Gastrocnemius medialis (tissue), 4 donors: ENCODE results near the gene GAREM1. TPM values are rescaled to one million over a fixed set of nuclear protein-coding genes. Genes with fewer than 3 reads are reported as not detected.
"Not testable (repeated sequence)": the region's sequence is repeated elsewhere in the genome, so short reads cannot be mapped to it uniquely, and the experiment has no call there.

Experiments used
- ATAC-seq, 2 donors: fragments of 150-250 bp; one replicate each; pipeline ENCODE4 v1.9.1; 2016
- DNase-seq, 2 donors: peaks; one replicate each; pipeline ENCODE4 v3.0.0-alpha.2; 2019
- H3K27ac ChIP-seq, 4 donors: fragments of 200-600 bp; sonication (generic); 1 replicate in 1 of 4; 2 replicates in 3 of 4; pipeline ENCODE4 v1.5.1; 2016 to 2018; ENCODE audit warnings: mild to moderate bottlenecking in 2 of 4, moderate library complexity in 1 of 4
- H3K27me3 ChIP-seq, 3 donors: fragments of 200-600 bp; sonication (generic) in 2 of 3; 1 replicate in 1 of 3; 2 replicates in 2 of 3; pipeline versions ENCODE4 v1.5.1 to v1.6.0; 2016 to 2019; ENCODE audit warnings: mild to moderate bottlenecking in 1 of 3, moderate library complexity in 1 of 3
- H3K36me3 ChIP-seq, 2 donors: fragments of 200-600 bp; sonication (generic) in 1 of 2; one replicate each; pipeline ENCODE4 v1.5.1; 2017 to 2018
- H3K4me1 ChIP-seq, 2 donors: fragments of 200-600 bp; sonication (generic) in 1 of 2; one replicate each; pipeline ENCODE4 v1.5.1; 2016 to 2017; ENCODE audit warnings: mild to moderate bottlenecking in 2 of 2
- H3K4me3 ChIP-seq, 4 donors: fragments of 200-600 bp; sonication (generic) in 3 of 4; 1 replicate in 1 of 4; 2 replicates in 3 of 4; pipeline ENCODE4 v1.5.1; 2016 to 2019; ENCODE audit warnings: mild to moderate bottlenecking in 2 of 4
- H3K9me3 ChIP-seq, 3 donors: fragments of 200-600 bp; sonication (generic) in 2 of 3; 1 replicate in 1 of 3; 2 replicates in 2 of 3; pipeline ENCODE4 v1.5.1; 2016 to 2019
- POLR2A ChIP-seq, 2 donors: fragments of 450-650 bp; IDR thresholded peaks; one replicate each; pipeline ENCODE4 v1.6.1; 2017; ENCODE audit warnings: antibody characterized with exemption in 2 of 2, mild to moderate bottlenecking in 2 of 2, moderate library complexity in 2 of 2
- in situ Hi-C, 4 donors: fragments of 200-750 bp; cut with MboI; loops; one replicate each; pipeline versions ENCODE4 v1.15.0 to v1.8.0; 2017; ENCODE audit warnings: low sequenced_read_pairs in 4 of 4
- intact Hi-C: fragments of 100-400 bp; cut with DNase I; formaldehyde crosslinking; loops from one replicate; pipeline ENCODE4 v1.15.1; 2023; ENCODE audit warnings: low total_unique reads
- total RNA-seq, 4 donors: library from RNA; depleted of rRNA; stranded (reverse); fragments of >200 nt; gene quantifications; one replicate each; pipeline versions ENCODE4 v1.1.0 to v1.2.3, GENCODE V29; 2016
- TF ChIP-seq, protein P1 (sequence below), 5 experiments: fragments of 450-650 bp in 3 of 5; fragments of 200-600 bp in 2 of 5; sonication (generic) in 2 of 5; IDR thresholded peaks in 4 of 5; conservative IDR thresholded peaks in 1 of 5; 1 replicate in 4 of 5; 2 replicates in 1 of 5; pipeline ENCODE4 v1.5.1; 2016 to 2019; ENCODE audit warnings: antibody characterized with exemption in 5 of 5, mild to moderate bottlenecking in 3 of 5, moderate library complexity in 3 of 5

GAREM1 gene
- total RNA-seq, 4 donors from 2014 or later: 13.4 to 21.9 (median 16.4) TPM

GRCh38 chr18:32502014-32502413 is 31.3 kb upstream of the GAREM1 start:
- intact Hi-C loops (no loop called here), in situ Hi-C loops (loop anchor here in 1 of 4 donors (25.0 kb wide), 1 partner anchor 90 kb away; no protein-coding TSS in a partner anchor)
- Histone ChIP-seq H3K9me3 (no peaks in the 10 kb centered on the region), H3K27me3 (no peaks in the 10 kb centered on the region), H3K27ac (no peak overlapping the region), H3K4me3 (no peak overlapping the region), H3K36me3 (no peaks in the 10 kb centered on the region), H3K4me1 (no peaks in the 10 kb centered on the region)
- no peak for ATAC-seq
- TF ChIP-seq, protein P1, sequence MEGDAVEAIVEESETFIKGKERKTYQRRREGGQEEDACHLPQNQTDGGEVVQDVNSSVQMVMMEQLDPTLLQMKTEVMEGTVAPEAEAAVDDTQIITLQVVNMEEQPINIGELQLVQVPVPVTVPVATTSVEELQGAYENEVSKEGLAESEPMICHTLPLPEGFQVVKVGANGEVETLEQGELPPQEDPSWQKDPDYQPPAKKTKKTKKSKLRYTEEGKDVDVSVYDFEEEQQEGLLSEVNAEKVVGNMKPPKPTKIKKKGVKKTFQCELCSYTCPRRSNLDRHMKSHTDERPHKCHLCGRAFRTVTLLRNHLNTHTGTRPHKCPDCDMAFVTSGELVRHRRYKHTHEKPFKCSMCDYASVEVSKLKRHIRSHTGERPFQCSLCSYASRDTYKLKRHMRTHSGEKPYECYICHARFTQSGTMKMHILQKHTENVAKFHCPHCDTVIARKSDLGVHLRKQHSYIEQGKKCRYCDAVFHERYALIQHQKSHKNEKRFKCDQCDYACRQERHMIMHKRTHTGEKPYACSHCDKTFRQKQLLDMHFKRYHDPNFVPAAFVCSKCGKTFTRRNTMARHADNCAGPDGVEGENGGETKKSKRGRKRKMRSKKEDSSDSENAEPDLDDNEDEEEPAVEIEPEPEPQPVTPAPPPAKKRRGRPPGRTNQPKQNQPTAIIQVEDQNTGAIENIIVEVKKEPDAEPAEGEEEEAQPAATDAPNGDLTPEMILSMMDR (IDR thresholded peaks at IDR 0.05 in 4 of 5, conservative IDR thresholded peaks at IDR 0.05 in 1 of 5): no peak
- no peak for TF ChIP-seq POLR2A (IDR thresholded peaks at IDR 0.05)
- DNase-seq: no peak

- ATAC-seq, H3K4me1 ChIP-seq, H3K27ac ChIP-seq, H3K36me3 ChIP-seq, H3K4me3 ChIP-seq, H3K27me3 ChIP-seq, DNase-seq, H3K9me3 ChIP-seq, intact Hi-C loops: not testable (repeated sequence)
- in situ Hi-C loops: loop anchor here in 1 of 4 donors (25.0 kb wide), 1 partner anchor 89 kb away; no protein-coding TSS in a partner anchor
Observed at GRCh38 chr18:32501242-32501641, 30.6 kb upstream of the GAREM1 start.

DNA sequence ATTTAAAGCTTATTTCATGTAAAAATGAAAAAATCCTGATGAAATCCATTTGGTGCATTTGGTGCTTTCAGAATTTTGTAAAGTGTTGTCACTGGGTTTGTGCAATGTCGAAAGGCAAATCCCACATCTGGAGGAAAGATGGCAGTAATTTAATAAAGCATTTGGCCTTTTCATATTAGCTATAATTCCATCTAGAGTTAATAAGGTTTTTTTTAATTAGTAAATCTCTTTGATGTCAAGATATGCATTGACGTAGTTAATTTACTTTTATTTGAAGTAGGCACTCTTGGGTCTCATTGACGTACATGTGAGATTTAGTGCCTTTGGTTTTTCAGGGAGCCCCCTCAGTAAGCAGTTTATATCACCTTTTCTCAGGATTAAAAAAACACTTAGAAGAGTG is 12.3 kb upstream of the GAREM1 start:
- Histone ChIP-seq H3K4me1 (no peaks in the 10 kb centered on the region), H3K36me3 (no peaks in the 10 kb centered on the region), H3K27me3 (no peaks in the 10 kb centered on the region), H3K27ac (no peak overlapping the region), H3K9me3 (no peaks in the 10 kb centered on the region), H3K4me3 (no peak overlapping the region)
- in situ Hi-C loops: no loop called here
- ATAC-seq (no peak), DNase-seq (no peak)
- intact Hi-C loops: no loop called here
- TF ChIP-seq, protein P1 (IDR thresholded peaks at IDR 0.05 in 4 of 5, conservative IDR thresholded peaks at IDR 0.05 in 1 of 5): no peak
- TF ChIP-seq POLR2A (IDR thresholded peaks at IDR 0.05): no peak

GRCh38 chr18:32482117-32482516 is 11.4 kb upstream of the GAREM1 start:
- in situ Hi-C loops (no loop called here), intact Hi-C loops (no loop called here)
- Histone ChIP-seq H3K27ac (no peak overlapping the region), H3K4me1 (no peaks in the 10 kb centered on the region), H3K36me3 (no peaks in the 10 kb centered on the region), H3K27me3 (no peaks in the 10 kb centered on the region), H3K4me3 (no peak overlapping the region), H3K9me3 (no peaks in the 10 kb centered on the region)
- no peak for DNase-seq
- ATAC-seq: no peak
- no peak for TF ChIP-seq POLR2A (IDR thresholded peaks at IDR 0.05)
- TF ChIP-seq, protein P1 (IDR thresholded peaks at IDR 0.05 in 4 of 5, conservative IDR thresholded peaks at IDR 0.05 in 1 of 5): no peak

- in situ Hi-C loops: no loop called here
- no peaks in the 10 kb centered on the region for H3K4me1 ChIP-seq
- H3K27ac ChIP-seq: no peak overlapping the region
- no peak for ATAC-seq
- no peak for DNase-seq
- H3K4me3 ChIP-seq: no peak overlapping the region
- intact Hi-C loops: no loop called here
- H3K36me3 ChIP-seq: no peaks in the 10 kb centered on the region
- TF ChIP-seq POLR2A (IDR thresholded peaks at IDR 0.05): no peak
- TF ChIP-seq, protein P1 (IDR thresholded peaks at IDR 0.05 in 4 of 5, conservative IDR thresholded peaks at IDR 0.05 in 1 of 5): no peak
- H3K27me3 ChIP-seq: no peaks in the 10 kb centered on the region
- H3K9me3 ChIP-seq: no peaks in the 10 kb centered on the region
Observed at GRCh38 chr18:32480581-32480980, 9.9 kb upstream of the GAREM1 start.
